Breast epithelium (tissue), 3 donors: ENCODE results near the gene TMEM19.

Experiments used
- POLR2A ChIP-seq: fragments of 450-650 bp; IDR thresholded peaks from one replicate; pipeline ENCODE4 v1.6.1; 2016; ENCODE audit warnings: antibody characterized with exemption, mild to moderate bottlenecking, moderate library complexity
- POLR2AphosphoS5 ChIP-seq, 3 donors: sonication (generic); formaldehyde crosslinking; IDR thresholded peaks; one replicate each; pipeline ENCODE4 v1.6.1; 2017; ENCODE audit warnings: antibody characterized with exemption in 3 of 3
- TF ChIP-seq, protein P1 (sequence below), 3 donors: fragments of 450-650 bp; IDR thresholded peaks; one replicate each; pipeline ENCODE4 v1.5.1; 2016 to 2017; ENCODE audit warnings: antibody characterized with exemption in 3 of 3, mild to moderate bottlenecking in 3 of 3, moderate library complexity in 3 of 3

DNA sequence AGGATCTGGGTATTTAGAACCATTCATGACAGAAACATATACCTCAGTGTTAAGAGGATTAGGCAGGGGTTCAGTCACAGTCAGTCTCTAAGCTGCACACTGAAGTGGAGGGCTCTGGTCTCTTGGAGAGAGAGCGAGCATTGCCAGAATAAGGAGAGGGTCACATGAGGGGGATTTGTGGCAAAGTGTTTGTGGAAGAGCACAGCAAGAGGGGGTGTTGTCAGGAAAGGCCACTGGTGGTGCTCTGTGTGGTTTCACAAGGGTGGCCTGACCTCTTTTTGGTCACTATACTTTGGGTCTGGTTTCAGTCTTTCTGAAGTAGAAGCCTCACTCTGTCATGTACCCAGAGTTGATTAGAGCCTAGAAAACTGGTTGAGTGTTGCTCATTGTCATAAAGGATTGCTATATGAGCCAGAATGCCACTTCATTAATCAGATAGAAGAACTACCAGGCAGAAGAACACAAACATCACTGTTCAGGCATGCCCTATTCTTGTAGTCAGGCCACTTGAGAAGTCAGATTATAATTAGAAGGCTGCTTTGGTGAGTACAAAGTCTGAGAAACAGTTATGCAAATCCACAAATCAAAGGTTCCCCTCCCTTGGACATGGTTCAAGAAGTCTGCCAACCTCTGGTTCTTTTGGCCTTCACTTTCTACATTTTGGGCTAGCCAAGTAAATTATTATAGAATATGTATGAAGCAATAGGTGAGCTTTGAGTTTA is 8.4 kb downstream of the TMEM19 start:
- TF ChIP-seq, protein P1, sequence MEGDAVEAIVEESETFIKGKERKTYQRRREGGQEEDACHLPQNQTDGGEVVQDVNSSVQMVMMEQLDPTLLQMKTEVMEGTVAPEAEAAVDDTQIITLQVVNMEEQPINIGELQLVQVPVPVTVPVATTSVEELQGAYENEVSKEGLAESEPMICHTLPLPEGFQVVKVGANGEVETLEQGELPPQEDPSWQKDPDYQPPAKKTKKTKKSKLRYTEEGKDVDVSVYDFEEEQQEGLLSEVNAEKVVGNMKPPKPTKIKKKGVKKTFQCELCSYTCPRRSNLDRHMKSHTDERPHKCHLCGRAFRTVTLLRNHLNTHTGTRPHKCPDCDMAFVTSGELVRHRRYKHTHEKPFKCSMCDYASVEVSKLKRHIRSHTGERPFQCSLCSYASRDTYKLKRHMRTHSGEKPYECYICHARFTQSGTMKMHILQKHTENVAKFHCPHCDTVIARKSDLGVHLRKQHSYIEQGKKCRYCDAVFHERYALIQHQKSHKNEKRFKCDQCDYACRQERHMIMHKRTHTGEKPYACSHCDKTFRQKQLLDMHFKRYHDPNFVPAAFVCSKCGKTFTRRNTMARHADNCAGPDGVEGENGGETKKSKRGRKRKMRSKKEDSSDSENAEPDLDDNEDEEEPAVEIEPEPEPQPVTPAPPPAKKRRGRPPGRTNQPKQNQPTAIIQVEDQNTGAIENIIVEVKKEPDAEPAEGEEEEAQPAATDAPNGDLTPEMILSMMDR (IDR thresholded peaks at IDR 0.05): no peak
- TF ChIP-seq POLR2A (no peak), POLR2AphosphoS5 (IDR thresholded peaks at IDR 0.05) (no peak)
